ENCODE results near the gene TPCN2.

The TPCN2 gene

GRCh38 chr11:69094111-69094914 is 45.6 kb downstream of the TPCN2 start:
- H3K9me3 ChIP-seq (ENCODE audit: control insufficient read depth, low read length) = no peaks in the 10 kb centered on the region

GRCh38 chr11:69094915-69095290 is 46.2 kb downstream of the TPCN2 start:
- Histone ChIP-seq H3K4me2 (ENCODE audit: low read length) (no peak overlapping the region), H2AFZ (no peak overlapping the region), H3K9ac (no peak overlapping the region), H3K27ac (no peak overlapping the region), H3K27me3 (ENCODE audit: control insufficient read depth, insufficient read depth, low read length) (no peaks in the 10 kb centered on the region), H3K79me2 (no peaks in the 10 kb centered on the region), H3K9me3 (ENCODE audit: control insufficient read depth, low read length) (no peaks in the 10 kb centered on the region), H3K4me1 (no peaks in the 10 kb centered on the region), H3K4me3 (ENCODE audit: low read depth, low read length) (no peak overlapping the region), H3K36me3 (ENCODE audit: control insufficient read depth, insufficient read depth, low read length) (no peaks in the 10 kb centered on the region)
- TF ChIP-seq, protein P1, sequence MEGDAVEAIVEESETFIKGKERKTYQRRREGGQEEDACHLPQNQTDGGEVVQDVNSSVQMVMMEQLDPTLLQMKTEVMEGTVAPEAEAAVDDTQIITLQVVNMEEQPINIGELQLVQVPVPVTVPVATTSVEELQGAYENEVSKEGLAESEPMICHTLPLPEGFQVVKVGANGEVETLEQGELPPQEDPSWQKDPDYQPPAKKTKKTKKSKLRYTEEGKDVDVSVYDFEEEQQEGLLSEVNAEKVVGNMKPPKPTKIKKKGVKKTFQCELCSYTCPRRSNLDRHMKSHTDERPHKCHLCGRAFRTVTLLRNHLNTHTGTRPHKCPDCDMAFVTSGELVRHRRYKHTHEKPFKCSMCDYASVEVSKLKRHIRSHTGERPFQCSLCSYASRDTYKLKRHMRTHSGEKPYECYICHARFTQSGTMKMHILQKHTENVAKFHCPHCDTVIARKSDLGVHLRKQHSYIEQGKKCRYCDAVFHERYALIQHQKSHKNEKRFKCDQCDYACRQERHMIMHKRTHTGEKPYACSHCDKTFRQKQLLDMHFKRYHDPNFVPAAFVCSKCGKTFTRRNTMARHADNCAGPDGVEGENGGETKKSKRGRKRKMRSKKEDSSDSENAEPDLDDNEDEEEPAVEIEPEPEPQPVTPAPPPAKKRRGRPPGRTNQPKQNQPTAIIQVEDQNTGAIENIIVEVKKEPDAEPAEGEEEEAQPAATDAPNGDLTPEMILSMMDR (IDR thresholded peaks at IDR 0.05) = no peak

More at GRCh38 chr11:69094111-69094914, 45.6 kb downstream of the TPCN2 start:
- no peak overlapping the region for H2AFZ ChIP-seq
- no peaks in the 10 kb centered on the region for H3K4me1 ChIP-seq
- no peaks in the 10 kb centered on the region for H3K79me2 ChIP-seq
- no peak overlapping the region for H3K4me2 ChIP-seq (ENCODE audit: low read length)
- TF ChIP-seq, protein P1 (IDR thresholded peaks at IDR 0.05) = no peak
- no peak overlapping the region for H3K4me3 ChIP-seq (ENCODE audit: low read depth, low read length)
- no peak overlapping the region for H3K27ac ChIP-seq
- no peaks in the 10 kb centered on the region for H3K36me3 ChIP-seq (ENCODE audit: control insufficient read depth, insufficient read depth, low read length)
- no peaks in the 10 kb centered on the region for H3K27me3 ChIP-seq (ENCODE audit: control insufficient read depth, insufficient read depth, low read length)
- H3K9ac ChIP-seq = no peak overlapping the region

GRCh38 chr11:69095300-69095699 is 46.6 kb downstream of the TPCN2 start:
- Histone ChIP-seq H3K4me3 (ENCODE audit: low read depth, low read length) (no peak overlapping the region), H3K9me3 (ENCODE audit: control insufficient read depth, low read length) (no peaks in the 10 kb centered on the region), H3K4me2 (ENCODE audit: low read length) (no peak overlapping the region), H3K27me3 (ENCODE audit: control insufficient read depth, insufficient read depth, low read length) (no peaks in the 10 kb centered on the region), H3K27ac (no peak overlapping the region), H2AFZ (no peak overlapping the region), H3K9ac (no peak overlapping the region), H3K36me3 (ENCODE audit: control insufficient read depth, insufficient read depth, low read length) (no peaks in the 10 kb centered on the region), H3K4me1 (no peaks in the 10 kb centered on the region), H3K79me2 (no peaks in the 10 kb centered on the region)
- TF ChIP-seq, protein P1 (IDR thresholded peaks at IDR 0.05) = no peak

- TF ChIP-seq, protein P1 (IDR thresholded peaks at IDR 0.05) = no peak
- Histone ChIP-seq H3K27me3 (ENCODE audit: control insufficient read depth, insufficient read depth, low read length) (no peaks in the 10 kb centered on the region), H2AFZ (no peak overlapping the region), H3K9ac (no peak overlapping the region), H3K27ac (no peak overlapping the region), H3K4me3 (ENCODE audit: low read depth, low read length) (no peak overlapping the region), H3K9me3 (ENCODE audit: control insufficient read depth, low read length) (no peaks in the 10 kb centered on the region), H3K4me1 (no peaks in the 10 kb centered on the region), H3K36me3 (ENCODE audit: control insufficient read depth, insufficient read depth, low read length) (no peaks in the 10 kb centered on the region), H3K79me2 (no peaks in the 10 kb centered on the region), H3K4me2 (ENCODE audit: low read length) (no peak overlapping the region)
Measured at GRCh38 chr11:69096473-69096872, 47.7 kb downstream of the TPCN2 start.

- TF ChIP-seq, protein P1 (IDR thresholded peaks at IDR 0.05) = no peak
- Histone ChIP-seq H3K27ac (no peak overlapping the region), H3K4me2 (ENCODE audit: low read length) (no peak overlapping the region), H3K4me1 (no peaks in the 10 kb centered on the region), H3K79me2 (no peaks in the 10 kb centered on the region), H2AFZ (no peak overlapping the region), H3K27me3 (ENCODE audit: control insufficient read depth, insufficient read depth, low read length) (no peaks in the 10 kb centered on the region), H3K9ac (no peak overlapping the region), H3K36me3 (ENCODE audit: control insufficient read depth, insufficient read depth, low read length) (no peaks in the 10 kb centered on the region), H3K9me3 (ENCODE audit: control insufficient read depth, low read length) (no peaks in the 10 kb centered on the region), H3K4me3 (ENCODE audit: low read depth, low read length) (no peak overlapping the region)
Measured at GRCh38 chr11:69097263-69097662, 48.5 kb downstream of the TPCN2 start.
